Ascending aorta (tissue), 2 donors: ENCODE measurements around the gene HAO1. TPM values are rescaled to one million over a fixed set of nuclear protein-coding genes. Genes with fewer than 3 reads are reported as not detected.
"Not testable (repeated sequence)": the region's sequence is repeated elsewhere in the genome, so short reads cannot be mapped to it uniquely, and the experiment has no call there.

Experiments
- DNase-seq, 2 donors: peaks; one replicate each; pipeline ENCODE4 v3.0.0-alpha.2; 2019; ENCODE audit warnings: low spot score in 2 of 2
- H3K27ac ChIP-seq, 2 donors: fragments of 200-600 bp; sonication (generic); one replicate each; pipeline ENCODE4 v1.5.1; 2016 to 2017; ENCODE audit warnings: mild to moderate bottlenecking in 1 of 2
- H3K27me3 ChIP-seq: fragments of 200-600 bp; sonication (generic); one replicate; pipeline ENCODE4 v1.5.1; 2017
- H3K36me3 ChIP-seq, 2 donors: fragments of 200-600 bp; sonication (generic); one replicate each; pipeline ENCODE4 v1.5.1; 2016
- H3K4me1 ChIP-seq, 2 donors: fragments of 200-600 bp; sonication (generic); one replicate each; pipeline ENCODE4 v1.5.1; 2016 to 2017; ENCODE audit warnings: mild to moderate bottlenecking in 1 of 2
- H3K4me3 ChIP-seq, 2 donors: fragments of 200-600 bp; sonication (generic); one replicate each; pipeline ENCODE4 v1.5.1; 2016 to 2017; ENCODE audit warnings: mild to moderate bottlenecking in 1 of 2
- H3K9me3 ChIP-seq, 2 donors: fragments of 200-600 bp; sonication (generic); one replicate each; pipeline ENCODE4 v1.5.1; 2016
- CTCF ChIP-seq, 3 experiments: fragments of 200-600 bp in 2 of 3; fragments of 450-650 bp in 1 of 3; sonication (generic) in 2 of 3; IDR thresholded peaks; one replicate each; pipeline ENCODE4 v1.5.1; 2016 to 2019; ENCODE audit warnings: antibody characterized with exemption in 3 of 3, mild to moderate bottlenecking in 1 of 3, moderate library complexity in 1 of 3
- intact Hi-C: fragments of 100-400 bp; cut with DNase I; formaldehyde crosslinking; loops from one replicate; pipeline ENCODE4 v1.15.1; 2023
- total RNA-seq: library from RNA; depleted of rRNA; stranded (reverse); fragments of >200 nt; gene quantifications from one replicate; pipeline ENCODE4 v1.1.0, GENCODE V29; 2016

Gene HAO1
- total RNA-seq, 1 donor from 2014 or later, result not detected

DNA sequence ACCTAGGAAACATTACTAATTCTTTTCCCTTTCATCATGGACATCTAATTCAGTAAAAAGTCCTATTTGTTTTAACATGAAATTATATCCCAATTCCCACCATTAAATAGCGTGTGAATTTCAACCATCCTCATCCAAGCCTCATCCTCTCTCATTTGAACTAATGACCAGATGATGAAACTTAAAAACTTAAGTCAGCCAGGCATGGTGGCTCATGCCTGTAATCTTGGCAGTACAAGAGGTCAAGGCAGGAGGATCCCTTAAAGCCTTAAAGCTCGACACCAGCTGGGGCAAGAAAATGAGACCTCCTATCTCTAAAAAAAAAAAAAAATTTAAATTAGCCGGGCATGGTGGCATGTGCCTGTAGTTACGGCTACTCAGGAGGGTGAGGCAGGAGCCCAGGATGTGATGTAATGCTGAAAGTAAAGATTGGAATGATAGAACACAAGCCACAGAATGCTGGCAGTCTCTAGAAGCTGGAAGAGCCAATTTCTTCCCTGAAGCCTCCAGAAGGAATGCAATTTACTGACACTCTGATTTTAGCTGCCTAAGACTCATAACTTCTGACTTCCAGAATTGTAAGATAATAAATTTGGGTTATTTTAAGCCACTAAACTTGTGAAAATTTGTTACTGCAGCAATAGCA lies 27.1 kb upstream of the HAO1 start:
- H3K27ac ChIP-seq, result no peak overlapping the region
- TF ChIP-seq CTCF (IDR thresholded peaks at IDR 0.05), result no peak
- H3K36me3 ChIP-seq, result no peaks in the 10 kb centered on the region
- H3K4me1 ChIP-seq, result no peaks in the 10 kb centered on the region
- DNase-seq, result no peak
- no peaks in the 10 kb centered on the region for H3K9me3 ChIP-seq
- no peak overlapping the region for H3K4me3 ChIP-seq
- intact Hi-C loops, result no loop called here
- H3K27me3 ChIP-seq, result no peaks in the 10 kb centered on the region

DNA sequence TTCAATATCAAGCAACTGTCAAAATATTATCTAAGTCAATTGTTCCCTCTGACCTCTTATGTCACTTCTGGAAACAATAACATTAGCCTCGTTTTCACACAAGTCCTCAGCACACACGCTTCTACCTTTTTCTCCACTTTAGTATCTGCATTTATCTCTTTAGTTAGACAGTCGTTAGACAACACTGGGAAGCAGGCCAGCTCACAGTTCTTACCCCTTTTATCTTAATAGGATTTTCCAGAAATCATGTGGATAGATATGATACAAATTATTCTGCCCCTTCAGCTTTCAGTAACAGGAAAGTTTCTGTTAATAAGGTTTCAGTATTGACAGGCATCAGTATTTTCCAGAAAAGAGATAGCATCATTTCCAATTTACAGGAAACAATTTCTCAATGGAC lies 25.9 kb upstream of the HAO1 start:
- Histone ChIP-seq H3K27me3 (no peaks in the 10 kb centered on the region), H3K4me3 (no peak overlapping the region), H3K36me3 (no peaks in the 10 kb centered on the region), H3K9me3 (no peaks in the 10 kb centered on the region), H3K4me1 (no peaks in the 10 kb centered on the region), H3K27ac (no peak overlapping the region)
- intact Hi-C loops, result no loop called here
- no peak for TF ChIP-seq CTCF (IDR thresholded peaks at IDR 0.05)
- DNase-seq, result no peak

- no peak for TF ChIP-seq CTCF (IDR thresholded peaks at IDR 0.05)
These were observed 19.2 kb upstream of the HAO1 start for GRCh38 chr20:7959484-7959883.

GRCh38 chr20:7956561-7956960 lies 16.3 kb upstream of the HAO1 start:
- intact Hi-C loops, H3K4me1 ChIP-seq: not testable (repeated sequence)

More at GRCh38 chr20:7959484-7959883, 19.2 kb upstream of the HAO1 start:
- Histone ChIP-seq H3K9me3 (no peaks in the 10 kb centered on the region), H3K27me3 (no peaks in the 10 kb centered on the region), H3K36me3 (no peaks in the 10 kb centered on the region), H3K4me1 (no peaks in the 10 kb centered on the region), H3K27ac (no peak overlapping the region), H3K4me3 (no peak overlapping the region)
- intact Hi-C loops, result no loop called here
- no peak for DNase-seq

DNA sequence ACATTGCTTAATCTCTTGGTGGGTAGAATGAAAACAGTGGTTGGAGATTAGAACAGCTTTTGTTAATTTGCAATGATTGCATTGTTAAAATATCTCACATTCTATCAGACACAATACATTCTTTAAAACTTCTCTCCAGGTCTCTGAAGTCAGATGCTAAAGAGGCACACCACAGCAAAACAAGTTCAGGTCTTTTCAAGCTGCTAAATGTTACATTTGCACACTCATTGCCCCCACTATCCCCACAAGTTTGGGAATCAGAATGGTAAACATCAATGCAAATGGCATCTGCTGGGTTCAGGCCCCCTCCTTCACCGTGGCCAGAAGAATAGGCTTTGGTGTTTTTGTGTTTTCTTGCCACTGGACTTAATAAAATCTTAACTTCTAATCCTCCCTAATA lies 10.1 kb upstream of the HAO1 start:
- Histone ChIP-seq H3K9me3 (no peaks in the 10 kb centered on the region), H3K36me3 (no peaks in the 10 kb centered on the region), H3K4me3 (no peak overlapping the region), H3K27me3 (no peaks in the 10 kb centered on the region), H3K27ac (no peak overlapping the region), H3K4me1 (no peaks in the 10 kb centered on the region)
- no peak for TF ChIP-seq CTCF (IDR thresholded peaks at IDR 0.05)
- intact Hi-C loops, result no loop called here
- DNase-seq, result no peak

More at GRCh38 chr20:7956561-7956960, 16.3 kb upstream of the HAO1 start:
- not testable (repeated sequence) for DNase-seq, H3K36me3 ChIP-seq, H3K9me3 ChIP-seq, H3K4me3 ChIP-seq, H3K27ac ChIP-seq, H3K27me3 ChIP-seq

GRCh38 chr20:7943891-7944290 lies 3.6 kb upstream of the HAO1 start:
- H3K36me3 ChIP-seq, result no peaks in the 10 kb centered on the region
- no peak overlapping the region for H3K27ac ChIP-seq

More at GRCh38 chr20:7943891-7944290, 3.6 kb upstream of the HAO1 start:
- Histone ChIP-seq H3K27me3 (no peaks in the 10 kb centered on the region), H3K4me1 (no peaks in the 10 kb centered on the region), H3K4me3 (no peak overlapping the region), H3K9me3 (no peaks in the 10 kb centered on the region)
- TF ChIP-seq CTCF (IDR thresholded peaks at IDR 0.05), result no peak
- intact Hi-C loops, result no loop called here
- no peak for DNase-seq
